Measurements from ENCODE around the gene KIF16B. TPM values are rescaled to one million over a fixed set of nuclear protein-coding genes. Genes with fewer than 3 reads are reported as not detected.

Gene KIF16B
- total and polyA plus RNA-seq, 2 experiments from 2014 or later = 6.5 to 11.1 TPM

GRCh38 chr20:16230402-16230801, 342.8 kb downstream of the KIF16B start (continued):
- TF ChIP-seq, protein P1, sequence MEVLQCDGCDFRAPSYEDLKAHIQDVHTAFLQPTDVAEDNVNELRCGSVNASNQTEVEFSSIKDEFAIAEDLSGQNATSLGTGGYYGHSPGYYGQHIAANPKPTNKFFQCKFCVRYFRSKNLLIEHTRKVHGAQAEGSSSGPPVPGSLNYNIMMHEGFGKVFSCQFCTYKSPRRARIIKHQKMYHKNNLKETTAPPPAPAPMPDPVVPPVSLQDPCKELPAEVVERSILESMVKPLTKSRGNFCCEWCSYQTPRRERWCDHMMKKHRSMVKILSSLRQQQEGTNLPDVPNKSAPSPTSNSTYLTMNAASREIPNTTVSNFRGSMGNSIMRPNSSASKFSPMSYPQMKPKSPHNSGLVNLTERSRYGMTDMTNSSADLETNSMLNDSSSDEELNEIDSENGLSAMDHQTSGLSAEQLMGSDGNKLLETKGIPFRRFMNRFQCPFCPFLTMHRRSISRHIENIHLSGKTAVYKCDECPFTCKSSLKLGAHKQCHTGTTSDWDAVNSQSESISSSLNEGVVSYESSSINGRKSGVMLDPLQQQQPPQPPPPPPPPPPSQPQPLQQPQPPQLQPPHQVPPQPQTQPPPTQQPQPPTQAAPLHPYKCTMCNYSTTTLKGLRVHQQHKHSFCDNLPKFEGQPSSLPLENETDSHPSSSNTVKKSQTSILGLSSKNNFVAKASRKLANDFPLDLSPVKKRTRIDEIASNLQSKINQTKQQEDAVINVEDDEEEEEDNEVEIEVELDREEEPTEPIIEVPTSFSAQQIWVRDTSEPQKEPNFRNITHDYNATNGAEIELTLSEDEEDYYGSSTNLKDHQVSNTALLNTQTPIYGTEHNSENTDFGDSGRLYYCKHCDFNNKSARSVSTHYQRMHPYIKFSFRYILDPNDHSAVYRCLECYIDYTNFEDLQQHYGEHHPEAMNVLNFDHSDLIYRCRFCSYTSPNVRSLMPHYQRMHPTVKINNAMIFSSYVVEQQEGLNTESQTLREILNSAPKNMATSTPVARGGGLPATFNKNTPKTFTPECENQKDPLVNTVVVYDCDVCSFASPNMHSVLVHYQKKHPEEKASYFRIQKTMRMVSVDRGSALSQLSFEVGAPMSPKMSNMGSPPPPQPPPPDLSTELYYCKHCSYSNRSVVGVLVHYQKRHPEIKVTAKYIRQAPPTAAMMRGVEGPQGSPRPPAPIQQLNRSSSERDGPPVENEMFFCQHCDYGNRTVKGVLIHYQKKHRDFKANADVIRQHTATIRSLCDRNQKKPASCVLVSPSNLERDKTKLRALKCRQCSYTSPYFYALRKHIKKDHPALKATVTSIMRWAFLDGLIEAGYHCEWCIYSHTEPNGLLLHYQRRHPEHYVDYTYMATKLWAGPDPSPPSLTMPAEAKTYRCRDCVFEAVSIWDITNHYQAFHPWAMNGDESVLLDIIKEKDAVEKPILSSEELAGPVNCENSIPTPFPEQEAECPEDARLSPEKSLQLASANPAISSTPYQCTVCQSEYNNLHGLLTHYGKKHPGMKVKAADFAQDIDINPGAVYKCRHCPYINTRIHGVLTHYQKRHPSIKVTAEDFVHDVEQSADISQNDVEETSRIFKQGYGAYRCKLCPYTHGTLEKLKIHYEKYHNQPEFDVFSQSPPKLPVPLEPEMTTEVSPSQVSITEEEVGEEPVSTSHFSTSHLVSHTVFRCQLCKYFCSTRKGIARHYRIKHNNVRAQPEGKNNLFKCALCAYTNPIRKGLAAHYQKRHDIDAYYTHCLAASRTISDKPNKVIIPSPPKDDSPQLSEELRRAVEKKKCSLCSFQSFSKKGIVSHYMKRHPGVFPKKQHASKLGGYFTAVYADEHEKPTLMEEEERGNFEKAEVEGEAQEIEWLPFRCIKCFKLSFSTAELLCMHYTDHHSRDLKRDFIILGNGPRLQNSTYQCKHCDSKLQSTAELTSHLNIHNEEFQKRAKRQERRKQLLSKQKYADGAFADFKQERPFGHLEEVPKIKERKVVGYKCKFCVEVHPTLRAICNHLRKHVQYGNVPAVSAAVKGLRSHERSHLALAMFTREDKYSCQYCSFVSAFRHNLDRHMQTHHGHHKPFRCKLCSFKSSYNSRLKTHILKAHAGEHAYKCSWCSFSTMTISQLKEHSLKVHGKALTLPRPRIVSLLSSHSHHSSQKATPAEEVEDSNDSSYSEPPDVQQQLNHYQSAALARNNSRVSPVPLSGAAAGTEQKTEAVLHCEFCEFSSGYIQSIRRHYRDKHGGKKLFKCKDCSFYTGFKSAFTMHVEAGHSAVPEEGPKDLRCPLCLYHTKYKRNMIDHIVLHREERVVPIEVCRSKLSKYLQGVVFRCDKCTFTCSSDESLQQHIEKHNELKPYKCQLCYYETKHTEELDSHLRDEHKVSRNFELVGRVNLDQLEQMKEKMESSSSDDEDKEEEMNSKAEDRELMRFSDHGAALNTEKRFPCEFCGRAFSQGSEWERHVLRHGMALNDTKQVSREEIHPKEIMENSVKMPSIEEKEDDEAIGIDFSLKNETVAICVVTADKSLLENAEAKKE (CRISPR knock-in tag; IDR thresholded peaks at IDR 0.05) = no peak
- TF ChIP-seq ZNF331 (CRISPR knock-in tag; IDR thresholded peaks at IDR 0.05; ENCODE audit: low read depth) (no peak), STAT1 (IDR thresholded peaks at IDR 0.05; ENCODE audit: unreplicated experiment) (no peak), POLR2AphosphoS5 (IDR thresholded peaks at IDR 0.05; ENCODE audit: low read depth) (no peak), CREB1 (CRISPR knock-in tag; IDR thresholded peaks at IDR 0.05; ENCODE audit: low read depth) (no peak), CTCF (conservative IDR thresholded peaks at IDR 0.05; ENCODE audit: low read depth in 2 of 2) (no peak), EZH2phosphoT487 (IDR thresholded peaks at IDR 0.05; ENCODE audit: unreplicated experiment) (no peak), ZNF114 (CRISPR knock-in tag; IDR thresholded peaks at IDR 0.05) (no peak)
- TF ChIP-seq, protein P2, sequence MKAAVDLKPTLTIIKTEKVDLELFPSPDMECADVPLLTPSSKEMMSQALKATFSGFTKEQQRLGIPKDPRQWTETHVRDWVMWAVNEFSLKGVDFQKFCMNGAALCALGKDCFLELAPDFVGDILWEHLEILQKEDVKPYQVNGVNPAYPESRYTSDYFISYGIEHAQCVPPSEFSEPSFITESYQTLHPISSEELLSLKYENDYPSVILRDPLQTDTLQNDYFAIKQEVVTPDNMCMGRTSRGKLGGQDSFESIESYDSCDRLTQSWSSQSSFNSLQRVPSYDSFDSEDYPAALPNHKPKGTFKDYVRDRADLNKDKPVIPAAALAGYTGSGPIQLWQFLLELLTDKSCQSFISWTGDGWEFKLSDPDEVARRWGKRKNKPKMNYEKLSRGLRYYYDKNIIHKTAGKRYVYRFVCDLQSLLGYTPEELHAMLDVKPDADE (IDR thresholded peaks at IDR 0.05) = no peak

Data from GM23338 (cell line).